HG03135 (cell line): ENCODE results near the gene NAALADL1.

Source experiments
- ATAC-seq: cut with Tn5 transposase; IDR thresholded peaks from one replicate; pipeline ENCODE4 v1.9.1; 2021; ENCODE audit warnings: mild to moderate bottlenecking, moderate library complexity; ENCODE audit not compliant: unreplicated experiment

Gene NAALADL1

DNA sequence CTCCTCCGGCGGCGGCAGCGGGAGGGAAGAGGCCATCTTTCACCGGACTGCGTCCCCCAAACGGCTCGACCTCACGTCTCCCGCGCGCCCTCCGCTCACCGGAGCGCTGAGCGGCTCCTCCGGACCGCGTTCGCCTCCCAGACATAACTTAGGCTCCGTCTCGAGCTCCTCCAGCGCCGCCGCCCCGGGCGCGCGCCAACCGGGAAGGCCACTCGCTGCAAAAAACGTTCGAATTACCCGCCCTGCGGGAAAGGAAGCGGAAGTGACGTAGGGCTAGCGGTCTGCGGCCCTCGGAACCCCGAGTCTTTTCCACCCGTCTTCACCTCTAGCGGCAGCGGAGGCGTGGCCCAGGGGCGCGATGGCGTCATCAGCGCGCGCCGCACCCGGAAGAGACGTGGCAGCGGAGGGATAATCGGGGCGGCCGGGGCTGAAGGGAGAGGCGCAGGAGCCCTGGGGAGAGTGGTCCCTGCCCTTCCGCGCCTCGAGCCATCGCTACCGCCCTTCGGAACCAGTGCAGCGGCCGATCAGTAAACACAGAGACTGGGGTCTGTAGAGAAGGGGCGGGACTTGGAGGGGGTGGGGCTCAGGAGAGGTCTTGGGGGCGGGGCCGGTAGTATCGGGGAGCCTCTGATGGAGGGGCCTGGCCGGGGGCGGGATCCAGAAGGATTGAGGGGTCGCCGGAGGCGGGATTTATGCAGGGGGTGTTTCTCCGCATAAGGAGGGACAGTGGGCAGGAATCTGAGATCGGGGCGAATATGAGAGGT is 25.7 kb upstream of the NAALADL1 start, which contains the start of the genes CDCA5 and ZFPL1:
TSS of gene CDCA5 (minus strand) at position 207 of the 764 bp plus-strand sequence. CDS start at position 145, 62 bp downstream.
TSS of gene ZFPL1 (plus strand) at position 389 of the 764 bp plus-strand sequence. CDS start 477 bp downstream, outside the sequence.
- peak; percentile 79 for ATAC-seq

DNA sequence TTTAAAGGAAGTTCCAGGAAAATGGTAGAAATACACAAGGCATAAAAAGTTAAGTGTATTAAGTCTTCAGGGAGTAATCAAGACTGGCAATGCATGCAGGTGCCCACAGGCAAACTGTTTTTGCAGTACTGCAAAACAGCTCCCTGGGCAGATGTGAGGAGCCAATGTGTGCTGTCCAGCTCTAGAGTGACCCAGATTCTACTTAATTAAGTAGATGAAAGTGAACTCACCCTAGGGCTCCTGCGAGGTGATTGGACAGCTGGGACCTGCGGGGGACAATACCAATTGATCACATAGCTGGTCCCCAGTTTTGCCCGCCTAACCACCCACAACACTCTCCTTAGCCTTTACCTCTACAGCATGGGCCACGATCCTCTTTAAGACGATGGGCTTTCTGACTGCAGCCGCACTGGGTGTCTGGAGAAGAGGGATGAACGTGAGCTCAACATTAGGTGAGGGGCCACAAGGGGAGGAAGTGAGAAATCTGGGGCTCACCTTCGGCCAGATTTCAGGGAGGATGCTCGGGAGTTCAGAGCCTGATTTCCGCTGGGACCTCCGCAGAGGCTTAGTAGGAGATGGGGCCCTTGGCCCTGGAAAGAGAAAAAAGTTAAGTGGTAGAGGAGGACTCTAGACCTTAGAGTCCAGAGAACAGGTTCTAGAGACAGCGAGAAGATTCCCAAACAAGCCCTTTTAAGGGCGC is 24.9 kb upstream of the NAALADL1 start:
- peak; percentile 13 for ATAC-seq

DNA sequence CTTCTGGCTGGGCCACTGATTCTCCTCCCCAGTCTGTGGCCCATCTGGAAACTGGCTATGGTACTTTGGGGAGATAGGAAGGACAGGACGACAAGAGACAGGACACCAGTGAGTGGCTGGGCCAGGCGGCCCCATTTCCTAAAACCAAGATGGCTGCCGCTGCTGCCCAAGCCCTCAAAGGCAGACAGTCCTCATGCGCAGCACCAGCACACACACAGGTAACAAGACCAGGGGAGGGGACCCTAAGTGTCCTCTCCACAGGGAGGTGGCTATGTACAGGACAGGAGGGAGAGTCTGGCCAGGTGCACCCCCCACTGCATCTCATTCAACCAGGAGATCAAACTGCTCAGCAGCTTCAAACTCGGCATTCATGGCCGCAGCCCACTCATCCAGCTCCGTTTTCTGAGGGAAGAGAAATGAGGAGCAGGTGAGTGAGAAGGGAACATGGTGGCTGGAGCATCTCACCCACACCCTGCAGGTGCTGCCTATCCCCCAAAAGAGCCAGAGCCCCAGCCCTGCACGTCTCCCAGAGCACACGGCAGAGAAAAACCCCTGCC is 20.5 kb upstream of the NAALADL1 start:
- no peak for ATAC-seq

DNA sequence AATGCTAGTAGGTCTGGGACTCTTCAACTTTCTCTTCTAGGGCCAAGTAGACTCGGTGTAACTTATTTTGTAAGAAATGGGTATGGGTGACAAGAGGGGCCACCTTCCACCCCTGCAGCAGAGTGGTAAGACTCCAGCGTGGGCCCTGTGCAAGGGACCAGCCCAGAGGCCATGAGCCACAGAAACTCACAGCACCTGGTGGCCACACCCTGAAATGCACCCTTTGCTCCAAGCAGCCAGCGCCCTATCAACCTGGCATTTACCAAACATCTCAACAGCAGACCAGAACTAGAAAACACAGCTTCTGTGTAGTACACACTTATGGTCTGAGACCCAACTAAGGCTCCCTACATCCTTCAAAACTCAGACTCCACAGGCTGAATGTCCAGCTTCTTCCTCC is 19.8 kb upstream of the NAALADL1 start:
- ATAC-seq: no peak

DNA sequence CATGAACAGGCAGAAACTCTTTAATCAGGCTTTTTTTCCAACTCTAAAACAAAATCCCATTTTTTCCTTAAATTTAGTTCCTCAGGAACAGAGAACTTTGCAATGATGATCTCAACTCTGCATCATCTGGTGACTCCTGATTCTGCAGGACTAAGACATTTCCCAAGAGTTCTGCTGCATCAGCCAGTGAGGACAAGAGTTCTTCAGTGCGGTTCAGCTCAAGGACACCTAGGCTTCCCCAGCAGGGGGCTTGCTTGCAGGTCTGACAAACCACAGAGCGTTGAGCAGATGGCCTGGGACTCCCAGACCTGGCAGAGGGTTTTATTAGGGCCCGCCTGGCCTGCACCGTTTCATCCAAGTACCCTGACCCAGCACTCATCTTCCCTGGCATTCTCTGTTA is 19.1 kb upstream of the NAALADL1 start:
- ATAC-seq: no peak

DNA sequence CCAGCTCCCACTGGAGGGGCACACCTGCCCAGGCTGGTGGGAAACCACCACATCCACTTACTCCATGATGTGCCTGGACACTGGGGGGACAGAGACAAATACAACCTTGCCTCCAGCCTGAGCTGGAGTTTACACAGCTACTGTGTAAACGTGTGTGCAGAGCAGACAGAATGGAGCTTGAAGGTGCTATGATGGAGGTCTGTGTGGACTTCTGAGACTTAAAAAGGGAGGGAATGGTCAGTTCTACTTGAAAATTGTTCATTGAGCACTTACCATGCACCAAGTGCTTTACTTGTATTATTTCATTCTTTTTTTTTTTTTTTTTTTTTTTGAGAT is 14.2 kb upstream of the NAALADL1 start:
- no peak for ATAC-seq

GRCh38 chr11:65071907-65072630 is 13.7 kb upstream of the NAALADL1 start:
- no peak for ATAC-seq

DNA sequence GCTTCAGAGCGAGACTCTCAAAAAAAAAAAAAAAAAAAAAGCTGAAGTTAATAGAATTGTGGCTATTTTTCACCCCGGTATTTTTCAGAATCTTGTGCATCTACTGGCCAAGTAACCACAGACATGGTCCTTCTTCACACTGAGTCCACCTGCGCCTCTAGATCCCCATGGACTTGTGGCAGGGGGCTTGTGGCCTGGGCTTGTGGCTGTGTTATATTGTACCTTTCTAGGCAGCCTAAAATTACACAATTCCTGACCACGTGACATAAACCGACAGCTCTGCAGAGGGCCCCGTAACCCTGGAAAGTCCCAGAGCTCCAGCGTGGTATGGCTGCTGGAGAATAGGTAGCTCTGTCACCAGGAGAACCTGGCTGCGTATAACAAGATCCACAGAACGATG is 10.9 kb upstream of the NAALADL1 start:
- no peak for ATAC-seq

DNA sequence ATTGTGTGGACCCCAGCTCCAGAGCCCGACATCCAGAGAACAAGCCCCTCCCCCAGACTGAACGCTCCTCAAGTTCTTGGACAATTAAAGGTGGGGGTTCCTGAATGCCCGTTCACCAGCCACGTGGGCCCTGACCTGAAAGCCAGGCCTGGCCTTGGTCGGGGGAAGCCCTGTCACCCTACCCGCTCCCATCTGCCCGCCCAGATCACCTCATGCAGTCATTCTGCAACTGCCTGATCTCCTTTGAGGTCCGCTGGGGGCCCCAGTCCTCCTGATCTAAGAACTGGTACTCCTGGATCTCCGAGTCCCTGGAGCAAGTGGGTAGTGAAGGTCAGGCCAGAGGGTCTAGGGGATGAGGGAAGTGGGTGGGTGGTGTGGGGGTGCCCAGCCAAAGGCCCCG is 9.1 kb upstream of the NAALADL1 start:
- ATAC-seq: no peak

DNA sequence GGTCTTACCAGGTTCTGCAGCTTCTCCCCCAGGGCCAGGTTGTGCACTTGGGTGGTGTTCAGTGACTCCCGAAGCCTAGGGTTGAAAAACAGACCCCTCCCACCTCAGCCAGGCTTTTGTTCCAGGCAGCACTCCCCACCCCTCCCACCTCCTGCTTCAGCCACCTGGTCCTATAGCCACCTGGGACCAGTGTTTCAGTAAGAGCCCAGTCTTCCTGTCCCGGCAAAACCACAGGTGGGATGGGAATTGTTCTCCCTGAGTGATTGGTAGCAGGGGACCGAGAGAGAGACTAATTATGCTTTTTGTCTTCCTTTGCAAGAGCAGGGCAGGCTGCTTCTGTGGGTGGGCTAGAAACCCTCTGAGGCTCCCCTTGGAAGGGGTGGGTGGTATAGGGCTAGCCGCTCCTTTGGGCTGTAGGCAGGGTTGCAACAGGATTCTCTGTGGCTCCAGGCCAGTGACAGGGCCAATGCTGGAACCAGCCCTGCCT is 8.5 kb upstream of the NAALADL1 start:
- no peak for ATAC-seq

- ATAC-seq: no peak
Observed at GRCh38 chr11:65066315-65066714, 8.0 kb upstream of the NAALADL1 start.

DNA sequence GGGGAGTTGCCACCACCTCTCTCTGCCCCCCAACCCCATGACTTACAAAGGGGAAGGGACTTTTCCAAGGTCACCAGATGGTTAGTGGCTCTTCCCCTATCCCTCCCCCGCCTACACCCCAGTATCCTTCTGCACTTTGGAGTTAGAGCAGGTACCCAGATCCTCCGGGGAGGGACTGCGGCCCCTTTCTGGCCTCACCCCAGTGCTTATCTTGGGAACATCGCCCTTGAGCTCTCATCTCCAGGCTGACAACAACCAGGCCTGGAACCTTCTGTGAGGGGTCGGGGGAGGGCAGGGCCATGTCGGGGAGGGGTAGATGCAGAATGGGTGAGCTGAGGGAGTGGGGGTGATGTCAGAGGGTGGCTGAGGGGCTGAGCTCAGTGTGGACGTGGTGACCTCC is 7.5 kb upstream of the NAALADL1 start:
- ATAC-seq: no peak

DNA sequence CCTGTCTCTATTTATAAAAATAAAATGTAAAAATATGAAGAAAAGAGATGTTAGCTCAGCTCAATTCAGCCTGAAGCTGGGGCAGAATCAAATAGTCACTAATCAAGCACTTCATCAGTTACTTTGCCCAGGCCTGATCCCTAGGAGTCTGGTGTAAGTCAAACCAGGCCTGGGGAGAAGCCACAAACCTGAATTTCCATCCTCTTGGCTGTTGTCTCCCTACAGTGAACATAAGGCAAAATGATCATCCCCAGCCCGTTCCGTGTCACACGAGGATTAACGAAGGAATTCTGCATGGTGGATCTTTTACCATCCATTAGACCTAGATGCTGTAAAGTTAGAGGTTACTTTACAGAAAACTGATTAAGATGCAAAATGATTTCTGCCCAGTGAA is 6.5 kb upstream of the NAALADL1 start:
- ATAC-seq: no peak

DNA sequence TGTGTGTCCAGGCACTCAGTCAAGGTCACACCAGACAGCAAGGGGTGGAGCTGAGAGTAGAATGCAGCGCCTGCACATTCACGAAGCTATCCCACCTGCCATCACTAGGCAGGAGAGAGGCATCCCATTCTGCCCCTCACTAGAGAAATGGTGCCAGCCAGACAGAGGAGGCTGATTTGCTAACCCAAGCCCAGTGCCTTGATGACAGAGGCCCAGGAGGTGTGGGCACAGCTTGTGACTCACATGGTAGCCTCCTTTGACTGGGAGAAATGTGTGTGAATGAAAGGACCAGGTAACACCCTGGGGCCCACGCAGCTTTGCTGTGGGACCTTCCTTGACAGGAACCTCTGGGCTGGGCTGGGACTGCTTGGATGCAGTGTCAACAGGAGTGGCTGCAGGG is 5.2 kb upstream of the NAALADL1 start:
- ATAC-seq: no peak

DNA sequence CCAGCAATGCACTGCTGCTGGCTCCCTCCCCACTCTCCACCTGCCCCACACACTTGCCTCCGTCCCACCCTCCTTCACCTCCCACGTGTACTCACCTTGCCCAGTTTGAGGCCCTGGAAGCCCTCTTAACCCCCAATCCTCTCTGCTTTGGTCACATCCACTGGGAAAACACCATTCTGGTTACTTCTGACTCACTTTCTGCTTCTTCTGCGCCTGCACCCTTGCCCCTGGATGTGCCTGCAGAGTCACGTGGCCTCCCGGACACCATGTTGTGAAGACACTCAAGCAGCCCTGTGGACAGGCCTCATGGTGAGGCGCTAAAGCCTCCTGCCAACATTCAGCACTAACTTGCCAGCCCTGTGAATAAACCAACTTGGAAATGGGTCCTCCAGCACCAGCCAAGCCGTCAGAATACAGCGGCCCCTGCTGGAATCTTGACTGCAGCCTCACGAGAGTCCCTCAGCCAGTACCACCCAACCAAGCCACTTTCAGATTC is 2.6 kb upstream of the NAALADL1 start:
- no peak for ATAC-seq

DNA sequence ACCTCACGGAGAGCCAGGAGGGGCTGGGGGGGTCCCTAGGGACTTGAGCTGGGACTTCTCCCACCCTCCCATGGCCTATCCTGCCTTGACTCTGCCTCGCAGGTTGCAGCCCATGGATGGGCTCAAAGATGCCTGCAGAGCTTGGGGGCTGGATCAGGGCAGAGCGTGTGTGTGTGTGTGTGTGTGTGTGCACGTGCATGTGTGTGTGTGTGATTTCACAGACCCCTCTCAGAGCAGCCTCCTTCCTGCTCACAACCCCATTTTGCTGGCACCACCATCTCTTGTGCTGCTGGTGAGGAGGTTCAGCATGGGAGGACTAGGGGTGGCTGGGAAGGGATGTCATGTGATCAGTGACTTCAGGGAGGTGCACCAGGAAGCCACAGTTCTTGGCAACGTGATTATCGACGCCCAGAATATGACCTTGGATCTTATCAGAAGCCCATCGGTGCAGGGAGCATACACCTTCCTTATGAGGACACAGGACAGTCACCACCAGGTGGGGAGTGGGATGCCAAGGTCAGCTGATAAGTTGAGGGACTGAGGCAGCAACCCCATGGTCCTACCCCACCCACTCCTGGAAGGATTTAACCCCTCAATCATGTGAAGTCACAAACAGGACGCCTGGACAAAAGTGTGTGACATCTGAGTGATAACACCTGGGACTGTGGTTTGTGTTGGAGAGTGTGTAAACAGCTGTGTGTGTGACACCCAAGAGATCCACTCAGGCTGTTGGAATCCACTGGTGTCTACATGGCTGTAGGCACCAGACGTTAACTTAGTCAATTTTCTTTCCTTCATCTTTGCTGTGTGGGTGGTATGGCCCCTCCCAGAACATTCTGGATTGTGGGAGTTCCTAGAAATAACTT is 1.8 kb upstream of the NAALADL1 start:
- ATAC-seq: no peak

DNA sequence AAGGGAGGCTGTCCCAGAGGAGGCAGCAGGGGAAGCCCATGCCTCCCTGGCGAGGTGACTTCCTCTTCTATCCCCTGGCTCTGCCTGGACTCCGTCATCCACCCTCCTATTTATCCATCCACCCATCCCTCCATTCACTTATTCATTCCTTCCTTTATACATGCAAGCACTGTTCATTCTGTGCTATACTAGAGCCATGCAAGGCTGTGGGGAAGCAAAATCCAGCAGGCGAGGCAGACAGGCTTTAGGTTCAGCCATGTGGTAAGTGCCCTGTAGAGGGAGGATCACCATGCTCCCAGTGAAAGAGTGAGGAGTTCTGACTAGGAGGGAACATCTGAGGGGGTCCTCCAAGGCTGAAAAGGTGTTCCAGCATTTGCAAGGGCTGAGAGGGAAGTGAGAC is 1.2 kb upstream of the NAALADL1 start:
- no peak for ATAC-seq

GRCh38 chr11:65058012-65058411 is 341 bp downstream of the NAALADL1 start:
- no peak for ATAC-seq

DNA sequence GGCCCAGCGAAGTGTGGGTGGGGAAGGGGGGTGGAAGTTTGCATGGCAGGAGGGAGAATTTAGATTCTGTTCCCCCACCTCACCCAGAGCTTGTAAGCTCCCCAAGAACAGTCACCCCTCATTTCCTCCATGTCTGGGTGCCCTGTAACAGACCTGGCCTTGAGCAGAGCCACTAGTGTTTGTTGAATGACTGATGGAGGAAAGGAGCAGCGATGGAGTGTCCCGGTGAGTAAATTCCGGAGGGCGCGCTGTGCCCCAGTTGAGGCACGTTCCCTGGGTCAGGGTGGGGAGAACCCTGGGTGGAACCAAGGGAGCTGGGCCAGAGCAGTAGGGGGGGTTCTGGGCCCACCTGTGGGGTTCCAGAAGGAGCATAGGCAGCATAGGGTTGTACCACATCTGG is 827 bp downstream of the NAALADL1 start:
- no peak for ATAC-seq

DNA sequence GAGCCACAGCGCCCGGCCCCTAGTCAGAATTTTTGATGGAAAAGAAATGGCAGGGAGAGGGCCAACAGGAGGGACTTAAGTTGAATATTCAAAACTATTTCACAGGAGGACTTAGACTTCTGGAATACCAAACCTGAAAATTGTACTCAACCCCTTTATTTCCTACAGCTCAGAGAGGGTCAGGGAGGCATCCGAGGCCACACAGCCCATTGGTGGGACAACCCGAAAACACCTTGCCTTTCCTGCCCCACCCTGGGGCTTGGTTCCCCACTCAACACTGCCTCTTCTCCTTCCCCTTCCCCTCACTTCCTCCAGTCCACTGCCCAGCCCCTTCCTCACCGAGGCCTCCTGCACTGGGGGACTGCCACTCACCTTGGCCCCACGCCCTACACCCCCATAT is 1.4 kb downstream of the NAALADL1 start:
- no peak for ATAC-seq
